A549 (cell line): ENCODE results near the gene PPP2R5C. TPM values are rescaled to one million over a fixed set of nuclear protein-coding genes. Genes with fewer than 3 reads are reported as not detected.

Experiments used
- ATAC-seq, 2 experiments: fragments of 200-7000 bp in 1 of 2; fragments of >200 bp in 1 of 2; cut with Nextera tagmentation in 1 of 2; cut with Tn5 transposase in 1 of 2; 3 replicates each; pipeline versions ENCODE4 v1.8.0 to v1.9.1; 2018 to 2020; ENCODE audit warnings: mild to moderate bottlenecking in 1 of 2, moderate library complexity in 1 of 2
- CTCF ChIA-PET: fragments of 300-600 bp; sonication (Branson Sonifier 250); formaldehyde crosslinking; extraction: SDS; loops from one replicate; lab custom pipeline; 2021; ENCODE audit warnings: antibody characterized with exemption, inconsistent platforms; lab: Yijun Ruan, JAX
- POLR2A ChIA-PET: fragments of 350-600 bp; formaldehyde crosslinking; extraction: SDS; loops from one replicate; lab custom pipeline; 2021; ENCODE audit warnings: antibody characterized with exemption, inconsistent platforms; lab: Yijun Ruan, JAX
- DNase-seq, 2 experiments: peaks; one replicate each; pipeline versions ENCODE4 v3.0.0 to v3.0.0-alpha.2; 2011 to 2016; ENCODE audit warnings: low read depth in 1 of 2, low spot score in 1 of 2
- FAIRE-seq: peaks from 2 replicates; lab custom pipeline; 2011; peaks lifted over from hg19 to GRCh38; lab: Jason Lieb, UNC
- H3K27ac ChIP-seq, 2 experiments: fragments of >200 bp; sonication (Bioruptor Twin); formaldehyde crosslinking; 3 replicates each; pipeline ENCODE4 v1.5.1; 2016 to 2017
- H3K4me1 ChIP-seq: fragments of >200 bp; sonication (Bioruptor Twin); formaldehyde crosslinking; 3 replicates; pipeline ENCODE4 v1.6.1; 2016
- H3K4me2 ChIP-seq: fragments of >200 bp; sonication (Bioruptor Twin); formaldehyde crosslinking; 3 replicates; pipeline ENCODE4 v1.6.1; 2016
- H3K4me3 ChIP-seq: fragments of >200 bp; sonication (Bioruptor Twin); formaldehyde crosslinking; 3 replicates; pipeline ENCODE4 v1.5.1; 2016
- H3K9me3 ChIP-seq: fragments of >200 bp; sonication (Bioruptor Twin); formaldehyde crosslinking; 3 replicates; pipeline ENCODE4 v1.6.1; 2016
- BHLHE40 ChIP-seq: IDR thresholded peaks from 2 replicates; pipeline ENCODE4 v1.6.1; 2012; ENCODE audit warnings: low read depth, low read length, inconsistent platforms
- EHMT2 ChIP-seq: fragments of 200-600 bp; sonication (generic); IDR thresholded peaks from 2 replicates; pipeline ENCODE4 v1.6.1; 2016; ENCODE audit warnings: antibody characterized with exemption, low read depth, mild to moderate bottlenecking, moderate library complexity
- EP300 ChIP-seq, 2 experiments: fragments of >200 bp; sonication (Bioruptor Twin); formaldehyde crosslinking; IDR thresholded peaks; 2 replicates in 1 of 2; 3 replicates in 1 of 2; pipeline ENCODE4 v1.6.1; 2016 to 2017
- ESRRA ChIP-seq: fragments of 150-350 bp; IDR thresholded peaks from 2 replicates; pipeline ENCODE4 v1.6.1; 2014; ENCODE audit warnings: mild to moderate bottlenecking, low read length, borderline replicate concordance
- FOSB ChIP-seq: fragments of 250-450 bp; sonication (Bioruptor Pico); IDR thresholded peaks from 2 replicates; pipeline ENCODE4 v1.5.0; 2020; ENCODE audit warnings: mild to moderate bottlenecking, moderate library complexity
- GATA3 ChIP-seq: IDR thresholded peaks from 2 replicates; pipeline ENCODE4 v1.6.1; 2012; ENCODE audit warnings: borderline replicate concordance
- HDAC2 ChIP-seq: fragments of 200-600 bp; sonication (generic); IDR thresholded peaks from 2 replicates; pipeline ENCODE4 v1.6.1; 2016
- HOXB13 ChIP-seq: fragments of 250-450 bp; sonication (Bioruptor Pico); IDR thresholded peaks from 2 replicates; pipeline ENCODE4 v1.5.0; 2020; ENCODE audit warnings: low read depth, mild to moderate bottlenecking, moderate library complexity
- RAD21 ChIP-seq, 2 experiments: fragments of >200 bp in 1 of 2; sonication (Bioruptor Twin) in 1 of 2; formaldehyde crosslinking in 1 of 2; IDR thresholded peaks in 1 of 2; conservative IDR thresholded peaks in 1 of 2; 2 replicates in 1 of 2; 3 replicates in 1 of 2; pipeline ENCODE4 v1.6.1; 2012 to 2018; ENCODE audit warnings: inconsistent platforms in 1 of 2
- WGBS: methylation state at CpG from one replicate; pipeline ENCODE4 v1.1.6; 2017; ENCODE audit errors: missing lambda C conversion rate; 5-methylcytosine and 5-hydroxymethylcytosine counted together
- polyA plus RNA-seq, 4 experiments: library from polyadenylated mRNA; depleted of rRNA in 3 of 4; stranded (reverse); fragments of >200 nt; fragmentation: RNase III in 1 of 4; extraction: RNeasy Plus Mini Kit Qiagen cat#74134 plus additional on column Dnase treatment in 1 of 4; gene quantifications; 2 replicates in 3 of 4; 3 replicates in 1 of 4; pipeline ENCODE4 v1.2.3, GENCODE V29; 2011 to 2017
- TF ChIP-seq, protein P1 (sequence below): fragments of 250-450 bp; sonication (Bioruptor Pico); IDR thresholded peaks from 2 replicates; pipeline ENCODE4 v1.5.0; 2021; ENCODE audit warnings: mild to moderate bottlenecking, moderate library complexity, borderline replicate concordance
- TF ChIP-seq, protein P2 (sequence below): fragments of 200-600 bp; sonication (generic); IDR thresholded peaks from 2 replicates; pipeline ENCODE4 v1.6.1; 2016; ENCODE audit warnings: antibody characterized with exemption, mild to moderate bottlenecking, moderate library complexity
- TF ChIP-seq, protein P3 (sequence below): fragments of >200 bp; sonication (Bioruptor Twin); formaldehyde crosslinking; IDR thresholded peaks from 3 replicates; pipeline ENCODE4 v1.6.1; 2016
- TF ChIP-seq, protein P4 (sequence below): IDR thresholded peaks from 2 replicates; pipeline ENCODE4 v1.6.1; 2012
- TF ChIP-seq, protein P5 (sequence below): fragments of 250-450 bp; sonication (Bioruptor Pico); IDR thresholded peaks from 2 replicates; pipeline ENCODE4 v1.5.0; 2020; ENCODE audit warnings: low read depth, mild to moderate bottlenecking, moderate library complexity

PPP2R5C gene
- polyA plus RNA-seq, 2 of the 4 experiments (the other 2 are of a cell fraction): 74.8 to 150 TPM

DNA sequence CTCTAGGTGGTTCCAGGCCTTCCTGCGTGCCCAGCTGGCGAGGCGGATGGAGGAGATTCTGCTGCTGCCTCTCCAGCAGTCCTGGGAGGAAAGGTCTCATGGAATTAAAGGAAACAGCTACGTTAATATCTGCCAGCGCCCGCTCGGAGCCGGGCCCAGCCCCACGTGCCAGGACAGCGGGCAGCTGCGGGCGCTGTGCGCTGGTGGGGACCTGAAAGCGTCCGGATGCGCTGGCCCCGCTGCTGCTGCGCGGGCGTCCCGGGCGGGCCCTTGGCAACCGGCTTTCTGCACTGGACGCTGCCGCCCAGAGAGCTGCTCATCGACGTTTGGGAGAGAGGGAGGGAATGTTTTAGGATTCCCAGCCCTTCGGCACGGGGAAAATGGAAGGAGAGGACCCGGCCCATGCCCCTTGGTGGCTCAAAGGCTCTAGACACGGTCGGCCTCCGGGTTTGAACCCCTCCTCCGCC, 194.2 kb downstream of the PPP2R5C start:
- no peak overlapping the region for H3K4me2 ChIP-seq
- ATAC-seq: no peak
- no peaks in the 10 kb centered on the region for H3K9me3 ChIP-seq
- TF ChIP-seq, protein P1, sequence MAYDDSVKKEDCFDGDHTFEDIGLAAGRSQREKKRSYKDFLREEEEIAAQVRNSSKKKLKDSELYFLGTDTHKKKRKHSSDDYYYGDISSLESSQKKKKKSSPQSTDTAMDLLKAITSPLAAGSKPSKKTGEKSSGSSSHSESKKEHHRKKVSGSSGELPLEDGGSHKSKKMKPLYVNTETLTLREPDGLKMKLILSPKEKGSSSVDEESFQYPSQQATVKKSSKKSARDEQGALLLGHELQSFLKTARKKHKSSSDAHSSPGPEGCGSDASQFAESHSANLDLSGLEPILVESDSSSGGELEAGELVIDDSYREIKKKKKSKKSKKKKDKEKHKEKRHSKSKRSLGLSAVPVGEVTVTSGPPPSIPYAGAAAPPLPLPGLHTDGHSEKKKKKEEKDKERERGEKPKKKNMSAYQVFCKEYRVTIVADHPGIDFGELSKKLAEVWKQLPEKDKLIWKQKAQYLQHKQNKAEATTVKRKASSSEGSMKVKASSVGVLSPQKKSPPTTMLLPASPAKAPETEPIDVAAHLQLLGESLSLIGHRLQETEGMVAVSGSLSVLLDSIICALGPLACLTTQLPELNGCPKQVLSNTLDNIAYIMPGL (CRISPR knock-in tag): no peak
- TF ChIP-seq, protein P2, sequence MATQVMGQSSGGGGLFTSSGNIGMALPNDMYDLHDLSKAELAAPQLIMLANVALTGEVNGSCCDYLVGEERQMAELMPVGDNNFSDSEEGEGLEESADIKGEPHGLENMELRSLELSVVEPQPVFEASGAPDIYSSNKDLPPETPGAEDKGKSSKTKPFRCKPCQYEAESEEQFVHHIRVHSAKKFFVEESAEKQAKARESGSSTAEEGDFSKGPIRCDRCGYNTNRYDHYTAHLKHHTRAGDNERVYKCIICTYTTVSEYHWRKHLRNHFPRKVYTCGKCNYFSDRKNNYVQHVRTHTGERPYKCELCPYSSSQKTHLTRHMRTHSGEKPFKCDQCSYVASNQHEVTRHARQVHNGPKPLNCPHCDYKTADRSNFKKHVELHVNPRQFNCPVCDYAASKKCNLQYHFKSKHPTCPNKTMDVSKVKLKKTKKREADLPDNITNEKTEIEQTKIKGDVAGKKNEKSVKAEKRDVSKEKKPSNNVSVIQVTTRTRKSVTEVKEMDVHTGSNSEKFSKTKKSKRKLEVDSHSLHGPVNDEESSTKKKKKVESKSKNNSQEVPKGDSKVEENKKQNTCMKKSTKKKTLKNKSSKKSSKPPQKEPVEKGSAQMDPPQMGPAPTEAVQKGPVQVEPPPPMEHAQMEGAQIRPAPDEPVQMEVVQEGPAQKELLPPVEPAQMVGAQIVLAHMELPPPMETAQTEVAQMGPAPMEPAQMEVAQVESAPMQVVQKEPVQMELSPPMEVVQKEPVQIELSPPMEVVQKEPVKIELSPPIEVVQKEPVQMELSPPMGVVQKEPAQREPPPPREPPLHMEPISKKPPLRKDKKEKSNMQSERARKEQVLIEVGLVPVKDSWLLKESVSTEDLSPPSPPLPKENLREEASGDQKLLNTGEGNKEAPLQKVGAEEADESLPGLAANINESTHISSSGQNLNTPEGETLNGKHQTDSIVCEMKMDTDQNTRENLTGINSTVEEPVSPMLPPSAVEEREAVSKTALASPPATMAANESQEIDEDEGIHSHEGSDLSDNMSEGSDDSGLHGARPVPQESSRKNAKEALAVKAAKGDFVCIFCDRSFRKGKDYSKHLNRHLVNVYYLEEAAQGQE: no peak
- TF ChIP-seq ESRRA: no peak
- H3K27ac ChIP-seq: no peak overlapping the region
- no peaks in the 10 kb centered on the region; the same call in 2 of the 3 replicates for H3K4me1 ChIP-seq
- ChIA-PET POLR2A (interaction anchor here (1.3 kb wide), 1 partner anchor 7 kb away, joined by 3 read pairs; no protein-coding TSS in a partner anchor), CTCF (interaction anchor here (0.8 to 9.4 kb wide), 5 partner anchors 94 to 190 kb away, joined by 3 to 59 read pairs (median 3); no protein-coding TSS in a partner anchor)
- FAIRE-seq: no peak
- no peak for DNase-seq
- 82% methylated on average over 34 of the region's 34 CpGs for WGBS
- H3K4me3 ChIP-seq: no peak overlapping the region

DNA sequence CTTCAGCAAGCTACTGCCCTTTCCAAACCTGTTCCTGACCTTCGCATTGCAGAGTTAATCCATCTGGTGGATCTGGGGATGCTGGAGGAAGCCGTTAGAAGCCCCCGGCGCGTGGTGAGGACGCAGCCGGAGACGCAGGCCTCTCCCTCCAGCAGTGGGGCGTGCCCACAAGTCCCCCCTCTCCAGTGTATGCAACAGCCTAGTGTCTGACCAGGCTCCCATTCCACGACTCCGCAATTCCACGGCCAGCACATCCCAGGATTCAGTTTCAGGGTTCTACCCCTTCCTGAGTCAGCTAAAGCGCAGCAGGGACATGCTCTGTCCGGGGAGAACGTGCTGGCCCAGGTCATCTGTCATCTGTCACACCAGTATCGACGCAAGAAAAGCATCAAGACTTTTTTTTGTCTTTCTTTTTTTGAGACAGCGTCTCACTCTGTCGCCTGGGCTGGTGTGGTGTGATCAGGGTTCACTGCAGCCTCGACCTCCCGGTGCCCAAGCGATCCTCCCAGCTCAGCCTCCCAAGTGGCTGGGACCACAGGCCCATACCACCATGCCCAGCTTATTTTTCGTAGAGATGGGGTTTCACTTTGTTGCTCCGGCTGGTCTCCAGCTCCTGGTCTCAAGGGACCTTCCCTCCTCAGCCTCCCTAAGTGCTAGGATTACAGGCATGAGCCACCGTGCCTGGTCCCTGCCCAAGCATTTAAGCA, 194.8 kb downstream of the PPP2R5C start:
- 70% methylated on average over 24 of the region's 25 CpGs for WGBS
- no peak for FAIRE-seq
- CTCF ChIA-PET: interaction anchor here (1.4 to 9.4 kb wide), 4 partner anchors 93 to 249 kb away, joined by 3 to 59 read pairs (median 14); no protein-coding TSS in a partner anchor
- Histone ChIP-seq H3K4me1 (peaks cover 3% of the 10 kb centered on the region), H3K4me2 (no peak overlapping the region), H3K27ac (no peak overlapping the region), H3K4me3 (no peak overlapping the region), H3K9me3 (no peaks in the 10 kb centered on the region)
- TF ChIP-seq HDAC2 (no peak), RAD21 (conservative IDR thresholded peaks at IDR 0.05 in 1 of 2, IDR thresholded peaks at IDR 0.05 in 1 of 2) (no peak), HOXB13 (no peak), BHLHE40 (no peak), FOSB (CRISPR knock-in tag) (no peak), EHMT2 (no peak), EP300 (IDR thresholded peaks at IDR 0.05) (no peak), GATA3 (no peak)
- TF ChIP-seq, protein P3, sequence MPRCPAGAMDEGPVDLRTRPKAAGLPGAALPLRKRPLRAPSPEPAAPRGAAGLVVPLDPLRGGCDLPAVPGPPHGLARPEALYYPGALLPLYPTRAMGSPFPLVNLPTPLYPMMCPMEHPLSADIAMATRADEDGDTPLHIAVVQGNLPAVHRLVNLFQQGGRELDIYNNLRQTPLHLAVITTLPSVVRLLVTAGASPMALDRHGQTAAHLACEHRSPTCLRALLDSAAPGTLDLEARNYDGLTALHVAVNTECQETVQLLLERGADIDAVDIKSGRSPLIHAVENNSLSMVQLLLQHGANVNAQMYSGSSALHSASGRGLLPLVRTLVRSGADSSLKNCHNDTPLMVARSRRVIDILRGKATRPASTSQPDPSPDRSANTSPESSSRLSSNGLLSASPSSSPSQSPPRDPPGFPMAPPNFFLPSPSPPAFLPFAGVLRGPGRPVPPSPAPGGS: no peak
- TF ChIP-seq, protein P4, sequence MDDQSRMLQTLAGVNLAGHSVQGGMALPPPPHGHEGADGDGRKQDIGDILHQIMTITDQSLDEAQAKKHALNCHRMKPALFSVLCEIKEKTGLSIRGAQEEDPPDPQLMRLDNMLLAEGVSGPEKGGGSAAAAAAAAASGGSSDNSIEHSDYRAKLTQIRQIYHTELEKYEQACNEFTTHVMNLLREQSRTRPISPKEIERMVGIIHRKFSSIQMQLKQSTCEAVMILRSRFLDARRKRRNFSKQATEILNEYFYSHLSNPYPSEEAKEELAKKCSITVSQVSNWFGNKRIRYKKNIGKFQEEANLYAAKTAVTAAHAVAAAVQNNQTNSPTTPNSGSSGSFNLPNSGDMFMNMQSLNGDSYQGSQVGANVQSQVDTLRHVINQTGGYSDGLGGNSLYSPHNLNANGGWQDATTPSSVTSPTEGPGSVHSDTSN: no peak
- TF ChIP-seq, protein P5, sequence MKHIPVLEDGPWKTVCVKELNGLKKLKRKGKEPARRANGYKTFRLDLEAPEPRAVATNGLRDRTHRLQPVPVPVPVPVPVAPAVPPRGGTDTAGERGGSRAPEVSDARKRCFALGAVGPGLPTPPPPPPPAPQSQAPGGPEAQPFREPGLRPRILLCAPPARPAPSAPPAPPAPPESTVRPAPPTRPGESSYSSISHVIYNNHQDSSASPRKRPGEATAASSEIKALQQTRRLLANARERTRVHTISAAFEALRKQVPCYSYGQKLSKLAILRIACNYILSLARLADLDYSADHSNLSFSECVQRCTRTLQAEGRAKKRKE (CRISPR knock-in tag): no peak
- POLR2A ChIA-PET: interaction anchor here (1.3 kb wide), 1 partner anchor 8 kb away, joined by 3 read pairs; no protein-coding TSS in a partner anchor
- no peak for ATAC-seq
- no peak for DNase-seq
